Tibial nerve (tissue), 4 donors: Measurements from ENCODE around the gene LTB4R2. TPM values are rescaled to one million over a fixed set of nuclear protein-coding genes. Genes with fewer than 3 reads are reported as not detected.

Experiments used
- DNase-seq, 2 donors: peaks; one replicate each; pipeline ENCODE4 v3.0.0-alpha.2; 2019; ENCODE audit warnings: low spot score in 2 of 2
- H3K27ac ChIP-seq, 4 donors: fragments of 200-600 bp; sonication (generic) in 3 of 4; one replicate each; pipeline ENCODE4 v1.5.1; 2017 to 2019; ENCODE audit warnings: mild to moderate bottlenecking in 1 of 4
- H3K27me3 ChIP-seq, 2 donors: fragments of 200-600 bp; sonication (generic) in 1 of 2; one replicate each; pipeline versions ENCODE4 v1.5.1 to v1.6.0; 2017 to 2019
- H3K36me3 ChIP-seq, 3 donors: fragments of 200-600 bp; sonication (generic); one replicate each; pipeline ENCODE4 v1.5.1; 2018 to 2019
- H3K4me1 ChIP-seq, 4 donors: fragments of 200-600 bp; sonication (generic) in 3 of 4; one replicate each; pipeline ENCODE4 v1.5.1; 2017 to 2019
- H3K4me3 ChIP-seq, 4 donors: fragments of 200-600 bp; sonication (generic) in 3 of 4; one replicate each; pipeline ENCODE4 v1.5.1; 2017 to 2019; ENCODE audit warnings: mild to moderate bottlenecking in 1 of 4, moderate library complexity in 1 of 4
- H3K9me3 ChIP-seq, 4 donors: fragments of 200-600 bp; sonication (generic) in 3 of 4; one replicate each; pipeline ENCODE4 v1.5.1; 2017 to 2019
- EP300 ChIP-seq, 2 donors: sonication (generic); formaldehyde crosslinking; IDR thresholded peaks; one replicate each; pipeline ENCODE4 v1.6.1; 2017; ENCODE audit warnings: antibody characterized with exemption in 2 of 2, mild to moderate bottlenecking in 1 of 2
- POLR2A ChIP-seq, 2 donors: fragments of 450-650 bp; IDR thresholded peaks; one replicate each; pipeline ENCODE4 v1.6.1; 2017; ENCODE audit warnings: antibody characterized with exemption in 2 of 2, mild to moderate bottlenecking in 2 of 2, moderate library complexity in 2 of 2
- WGBS, 2 donors: methylation state at CpG; one replicate each; pipeline ENCODE4 v1.1.5; 2018; 5-methylcytosine and 5-hydroxymethylcytosine counted together
- total RNA-seq, 4 donors: library from RNA; depleted of rRNA; stranded (reverse); fragments of >200 nt; gene quantifications; one replicate each; pipeline ENCODE4 v1.1.0, GENCODE V29; 2016
- TF ChIP-seq, protein P1 (sequence below), 5 experiments: fragments of 200-600 bp in 3 of 5; fragments of 450-650 bp in 2 of 5; sonication (generic) in 3 of 5; IDR thresholded peaks; one replicate each; pipeline ENCODE4 v1.5.1; 2016 to 2019; ENCODE audit warnings: antibody characterized with exemption in 5 of 5, mild to moderate bottlenecking in 3 of 5, moderate library complexity in 2 of 5

LTB4R2 gene
- total RNA-seq, 4 donors from 2014 or later = 15.5 to 31.5 (median 20.2) TPM

DNA sequence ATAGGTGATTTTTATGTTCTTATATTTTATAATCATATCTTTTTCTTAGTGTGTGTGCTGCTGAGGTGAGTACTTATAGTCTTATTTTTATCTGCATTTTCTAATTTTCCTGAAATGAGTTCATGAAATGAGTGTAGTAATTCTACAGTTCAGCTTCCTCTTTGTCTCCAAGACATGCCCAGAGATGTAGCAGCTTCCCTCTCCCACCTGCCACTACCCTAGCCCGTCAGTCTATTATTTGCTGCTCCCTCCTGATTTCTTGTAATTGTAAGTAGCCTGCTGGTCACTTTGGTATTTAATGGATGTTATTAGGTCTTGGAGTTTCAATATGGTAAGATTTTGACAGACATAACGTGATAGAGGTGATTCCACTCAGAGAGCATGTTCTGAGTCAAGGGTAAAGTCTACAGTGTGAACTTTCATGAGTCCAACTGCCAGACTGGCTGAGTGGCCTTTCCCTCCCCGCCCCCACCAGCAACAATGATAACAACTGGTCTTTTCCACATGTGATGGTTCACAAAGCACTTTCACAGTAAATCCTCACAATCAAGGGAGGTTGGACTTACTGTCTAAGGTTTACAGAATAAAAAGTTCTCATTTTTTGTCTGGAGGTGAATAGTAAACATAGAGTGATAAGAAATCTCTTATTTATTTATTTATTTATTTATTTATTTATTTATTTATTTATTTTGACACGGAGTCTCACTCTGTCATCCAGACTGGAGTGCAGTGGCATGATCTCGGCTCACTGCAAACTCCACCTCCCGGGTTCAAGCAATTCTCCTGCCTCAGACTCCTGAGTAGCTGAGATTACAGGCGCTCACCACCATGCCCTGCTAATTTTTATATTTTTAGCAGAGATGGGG lies 34.1 kb downstream of the LTB4R2 start:
- Histone ChIP-seq H3K4me1 (peaks cover 0 to 8% (median 0%) of the 10 kb centered on the region in 4 donors), H3K27me3 (peaks cover 0 to 32% of the 10 kb centered on the region in 2 donors), H3K36me3 (no peaks in the 10 kb centered on the region), H3K4me3 (no peak overlapping the region), H3K9me3 (no peaks in the 10 kb centered on the region), H3K27ac (no peak overlapping the region)
- no peak for DNase-seq
- TF ChIP-seq POLR2A (IDR thresholded peaks at IDR 0.05) (no peak), EP300 (IDR thresholded peaks at IDR 0.05) (no peak)
- TF ChIP-seq, protein P1, sequence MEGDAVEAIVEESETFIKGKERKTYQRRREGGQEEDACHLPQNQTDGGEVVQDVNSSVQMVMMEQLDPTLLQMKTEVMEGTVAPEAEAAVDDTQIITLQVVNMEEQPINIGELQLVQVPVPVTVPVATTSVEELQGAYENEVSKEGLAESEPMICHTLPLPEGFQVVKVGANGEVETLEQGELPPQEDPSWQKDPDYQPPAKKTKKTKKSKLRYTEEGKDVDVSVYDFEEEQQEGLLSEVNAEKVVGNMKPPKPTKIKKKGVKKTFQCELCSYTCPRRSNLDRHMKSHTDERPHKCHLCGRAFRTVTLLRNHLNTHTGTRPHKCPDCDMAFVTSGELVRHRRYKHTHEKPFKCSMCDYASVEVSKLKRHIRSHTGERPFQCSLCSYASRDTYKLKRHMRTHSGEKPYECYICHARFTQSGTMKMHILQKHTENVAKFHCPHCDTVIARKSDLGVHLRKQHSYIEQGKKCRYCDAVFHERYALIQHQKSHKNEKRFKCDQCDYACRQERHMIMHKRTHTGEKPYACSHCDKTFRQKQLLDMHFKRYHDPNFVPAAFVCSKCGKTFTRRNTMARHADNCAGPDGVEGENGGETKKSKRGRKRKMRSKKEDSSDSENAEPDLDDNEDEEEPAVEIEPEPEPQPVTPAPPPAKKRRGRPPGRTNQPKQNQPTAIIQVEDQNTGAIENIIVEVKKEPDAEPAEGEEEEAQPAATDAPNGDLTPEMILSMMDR (IDR thresholded peaks at IDR 0.05) = no peak
- 76 to 77% methylated on average over 7 of the region's 7 CpGs for WGBS, 2 donors

DNA sequence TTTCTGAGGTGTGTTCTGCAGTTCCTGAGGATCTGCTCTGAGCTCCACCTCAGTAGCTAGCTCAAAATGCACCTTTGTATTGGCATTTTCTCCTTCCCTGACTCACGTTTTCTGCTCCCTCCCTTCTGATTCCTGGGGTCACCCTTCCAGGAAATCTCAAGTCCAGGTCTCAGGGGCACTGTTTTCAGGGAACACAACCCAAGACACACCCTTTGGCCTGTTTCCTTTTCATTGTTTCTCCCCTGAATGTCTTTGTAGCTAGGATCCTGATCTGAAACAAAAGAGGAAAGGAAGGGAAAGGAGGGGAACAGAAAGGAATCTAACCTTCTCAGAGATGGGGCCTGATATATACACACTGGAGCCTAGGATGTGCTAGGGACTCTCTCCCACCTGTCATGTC lies 37.2 kb downstream of the LTB4R2 start:
- Histone ChIP-seq H3K4me3 (no peak overlapping the region), H3K27me3 (peaks cover 0 to 21% of the 10 kb centered on the region in 2 donors), H3K36me3 (no peaks in the 10 kb centered on the region), H3K4me1 (no peaks in the 10 kb centered on the region), H3K9me3 (no peaks in the 10 kb centered on the region), H3K27ac (no peak overlapping the region)
- no peak for TF ChIP-seq POLR2A (IDR thresholded peaks at IDR 0.05)
- TF ChIP-seq, protein P1 (IDR thresholded peaks at IDR 0.05) = no peak
- no peak for TF ChIP-seq EP300 (IDR thresholded peaks at IDR 0.05)
- no peak for DNase-seq
- 36 to 44% methylated on average over 1 of the region's 1 CpG for WGBS, 2 donors

DNA sequence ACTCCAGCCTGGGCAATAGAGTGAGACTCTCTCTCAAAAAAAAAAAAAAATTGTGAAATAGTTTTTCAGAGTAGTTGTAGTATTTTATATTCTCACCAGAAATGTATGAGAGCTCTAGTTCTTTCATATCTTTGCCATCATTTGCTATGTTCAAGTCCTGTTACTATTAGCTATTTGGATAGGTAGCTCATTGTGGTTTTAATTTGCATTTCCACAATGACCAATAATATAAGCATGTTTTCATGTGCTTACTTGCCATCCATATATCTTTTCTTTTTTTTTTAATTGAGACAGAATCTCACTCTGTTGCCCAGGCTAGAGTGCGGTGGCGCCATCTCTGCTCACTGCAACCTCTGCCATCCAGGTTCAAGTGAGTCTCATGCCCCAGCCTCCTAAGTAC lies 38.2 kb downstream of the LTB4R2 start:
- peaks cover 0 to 29% of the 10 kb centered on the region in 2 donors for H3K27me3 ChIP-seq
- no peak for TF ChIP-seq EP300 (IDR thresholded peaks at IDR 0.05)
- TF ChIP-seq, protein P1 (IDR thresholded peaks at IDR 0.05) = no peak
- no peak for TF ChIP-seq POLR2A (IDR thresholded peaks at IDR 0.05)
- H3K27ac ChIP-seq = no peak overlapping the region
- DNase-seq = no peak
- H3K9me3 ChIP-seq = no peaks in the 10 kb centered on the region
- no peaks in the 10 kb centered on the region for H3K36me3 ChIP-seq
- H3K4me1 ChIP-seq = no peaks in the 10 kb centered on the region
- 82 to 95% methylated on average over 2 of the region's 2 CpGs for WGBS, 2 donors
- H3K4me3 ChIP-seq = no peak overlapping the region

DNA sequence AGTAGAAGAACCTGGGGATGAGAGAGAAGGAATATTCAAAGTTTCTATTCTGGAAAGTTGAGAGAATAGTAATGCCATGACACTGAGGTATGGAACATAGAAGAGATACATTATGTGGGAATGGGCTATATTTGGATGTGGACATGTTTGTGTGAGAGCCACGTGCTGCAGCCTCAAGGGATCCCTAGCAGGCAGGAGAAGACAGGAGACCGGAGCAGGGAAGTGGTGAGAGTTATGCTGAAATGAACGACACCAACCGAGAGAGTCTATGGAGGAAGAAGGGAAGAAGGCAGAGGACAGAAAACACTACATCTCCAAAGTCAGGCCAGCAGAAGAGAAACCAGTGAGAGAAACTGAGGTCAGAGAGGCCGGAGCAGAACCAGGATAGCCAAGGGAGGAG lies 39.8 kb downstream of the LTB4R2 start:
- no peaks in the 10 kb centered on the region for H3K9me3 ChIP-seq
- no peaks in the 10 kb centered on the region for H3K36me3 ChIP-seq
- H3K4me3 ChIP-seq = no peak overlapping the region
- 65 to 66% methylated on average over 5 of the region's 5 CpGs for WGBS, 2 donors
- no peak for DNase-seq
- TF ChIP-seq EP300 (IDR thresholded peaks at IDR 0.05) (no peak), POLR2A (IDR thresholded peaks at IDR 0.05) (no peak)
- TF ChIP-seq, protein P1 (IDR thresholded peaks at IDR 0.05) = no peak
- no peaks in the 10 kb centered on the region for H3K4me1 ChIP-seq
- no peak overlapping the region for H3K27ac ChIP-seq
- H3K27me3 ChIP-seq = peaks cover 0 to 20% of the 10 kb centered on the region in 2 donors

DNA sequence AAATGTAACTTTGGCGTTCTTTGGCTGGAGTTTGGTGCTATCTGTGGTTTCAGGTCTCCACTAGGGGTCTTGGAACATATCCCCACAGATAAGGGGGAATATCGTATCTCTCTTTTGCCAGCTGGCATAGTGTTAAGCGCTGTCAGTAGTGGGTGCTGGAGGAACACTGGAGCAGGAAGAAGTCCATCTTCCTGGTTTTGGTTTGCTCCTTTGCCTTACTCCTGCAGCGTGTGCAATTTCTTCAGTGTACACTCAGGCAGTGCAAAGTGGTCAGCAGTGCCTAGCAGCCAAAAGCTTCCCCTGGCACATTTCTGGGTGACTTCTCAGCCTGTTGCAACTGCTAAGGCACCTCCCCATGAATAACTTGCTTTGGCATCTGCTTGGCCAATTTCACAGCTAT lies 41.6 kb downstream of the LTB4R2 start:
- no peak for DNase-seq
- Histone ChIP-seq H3K4me1 (no peaks in the 10 kb centered on the region), H3K36me3 (no peaks in the 10 kb centered on the region), H3K27me3 (peaks cover 0 to 14% of the 10 kb centered on the region in 2 donors), H3K27ac (no peak overlapping the region), H3K4me3 (no peak overlapping the region), H3K9me3 (no peaks in the 10 kb centered on the region)
- 11 to 27% methylated on average over 4 of the region's 4 CpGs for WGBS, 2 donors
- TF ChIP-seq POLR2A (IDR thresholded peaks at IDR 0.05) (no peak), EP300 (IDR thresholded peaks at IDR 0.05) (no peak)
- TF ChIP-seq, protein P1 (IDR thresholded peaks at IDR 0.05) = no peak
